GM21786 (cell line): ENCODE measurements around the gene LIN37.

Experiments
- ATAC-seq: cut with Tn5 transposase; IDR thresholded peaks from one replicate; pipeline ENCODE4 v1.9.1; 2021; ENCODE audit not compliant: unreplicated experiment

LIN37 gene

GRCh38 chr19:35751839-35752745, 3.7 kb downstream of the LIN37 start:
- ATAC-seq: no peak

DNA sequence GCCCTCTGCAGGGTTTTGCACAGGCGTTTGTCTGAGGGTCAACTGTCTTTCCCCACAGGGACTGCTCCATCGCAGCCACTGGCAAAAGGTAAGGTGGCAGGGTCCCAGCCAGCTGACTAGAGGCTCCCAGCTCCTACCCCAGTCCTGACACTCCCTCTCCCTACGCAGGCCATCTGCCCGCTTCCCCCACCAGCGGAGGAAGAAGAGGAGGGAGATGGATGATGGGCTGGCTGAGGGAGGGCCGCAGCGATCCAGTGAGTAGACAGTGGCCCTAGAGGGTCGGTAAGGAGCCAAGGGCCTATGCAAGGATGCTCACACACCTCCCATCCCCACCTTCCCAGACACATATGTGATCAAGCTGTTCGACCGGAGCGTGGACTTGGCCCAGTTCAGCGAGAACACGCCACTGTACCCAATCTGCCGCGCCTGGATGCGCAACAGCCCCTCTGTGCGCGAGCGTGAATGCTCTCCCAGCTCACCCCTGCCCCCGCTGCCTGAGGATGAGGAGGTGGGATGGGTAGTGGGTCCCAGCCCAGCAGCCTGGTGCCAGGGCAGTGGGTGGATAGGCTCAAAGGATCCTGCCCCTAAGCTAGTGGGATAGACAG, 4.5 kb downstream of the LIN37 start:
- no peak for ATAC-seq

DNA sequence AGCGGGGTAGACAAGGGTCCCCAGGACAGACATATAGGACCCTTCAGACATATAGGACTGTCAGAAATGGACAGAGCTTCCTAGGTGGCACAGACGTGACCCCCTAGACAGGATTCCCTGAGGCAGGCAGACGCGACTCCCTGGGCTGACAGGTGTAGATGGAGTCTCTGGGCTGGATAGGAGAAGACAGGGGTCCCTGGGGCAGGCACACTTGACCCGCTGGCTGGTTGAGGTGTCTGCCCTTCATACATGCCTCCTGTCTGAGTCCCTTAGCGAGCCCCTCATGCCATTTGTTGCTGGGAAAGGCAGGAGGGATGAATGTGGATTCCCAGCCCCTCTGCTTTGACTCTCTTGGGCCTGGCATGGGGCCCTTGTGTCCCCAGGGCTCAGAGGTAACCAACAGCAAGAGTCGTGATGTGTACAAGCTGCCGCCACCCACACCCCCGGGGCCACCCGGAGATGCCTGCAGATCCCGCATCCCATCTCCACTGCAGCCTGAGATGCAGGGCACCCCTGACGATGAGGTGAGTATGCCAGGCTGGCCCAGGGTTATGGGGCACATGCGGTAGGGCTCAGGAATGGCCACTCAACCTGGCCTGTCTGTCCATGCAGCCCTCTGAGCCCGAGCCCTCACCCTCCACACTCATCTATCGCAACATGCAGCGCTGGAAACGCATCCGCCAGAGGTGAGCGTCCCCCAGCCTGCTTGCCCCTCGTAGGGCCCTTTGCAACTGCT, 5.4 kb downstream of the LIN37 start:
- no peak for ATAC-seq

DNA sequence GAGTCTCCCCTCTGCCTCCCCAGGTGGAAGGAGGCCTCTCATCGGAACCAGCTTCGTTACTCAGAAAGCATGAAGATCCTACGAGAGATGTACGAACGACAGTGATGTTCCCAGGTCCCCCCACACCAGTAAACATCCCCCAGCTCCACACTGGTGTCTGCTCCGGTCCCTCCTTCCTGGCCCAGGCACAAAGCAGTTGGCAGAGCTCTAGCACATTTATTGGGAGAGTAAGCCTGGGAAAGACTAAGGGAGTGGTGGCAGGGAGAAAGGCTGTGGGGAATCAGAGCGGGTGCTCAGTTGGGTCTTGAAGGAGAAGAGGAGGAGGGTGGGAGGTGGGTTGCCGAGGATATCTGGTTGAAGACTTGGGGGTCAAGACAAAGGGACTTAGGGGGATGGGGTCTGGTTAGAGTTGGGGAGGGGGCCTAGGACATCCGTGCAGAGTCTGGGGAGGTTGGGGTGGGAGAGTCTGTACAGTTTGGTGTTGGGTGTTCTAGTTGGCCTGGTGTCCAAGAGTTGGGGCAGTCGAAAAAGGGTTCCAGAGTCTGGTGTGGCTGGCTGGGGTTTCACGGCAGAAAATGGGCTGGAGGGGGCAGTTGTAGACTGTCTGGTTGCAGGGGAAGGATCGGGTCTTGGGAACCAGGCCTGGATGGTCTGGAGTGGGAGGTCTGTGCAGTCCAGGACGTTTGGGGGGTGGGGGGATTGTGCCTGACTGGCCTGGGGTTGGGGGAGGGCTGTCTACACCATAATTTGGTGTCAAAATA, 6.2 kb downstream of the LIN37 start:
- ATAC-seq: no peak

DNA sequence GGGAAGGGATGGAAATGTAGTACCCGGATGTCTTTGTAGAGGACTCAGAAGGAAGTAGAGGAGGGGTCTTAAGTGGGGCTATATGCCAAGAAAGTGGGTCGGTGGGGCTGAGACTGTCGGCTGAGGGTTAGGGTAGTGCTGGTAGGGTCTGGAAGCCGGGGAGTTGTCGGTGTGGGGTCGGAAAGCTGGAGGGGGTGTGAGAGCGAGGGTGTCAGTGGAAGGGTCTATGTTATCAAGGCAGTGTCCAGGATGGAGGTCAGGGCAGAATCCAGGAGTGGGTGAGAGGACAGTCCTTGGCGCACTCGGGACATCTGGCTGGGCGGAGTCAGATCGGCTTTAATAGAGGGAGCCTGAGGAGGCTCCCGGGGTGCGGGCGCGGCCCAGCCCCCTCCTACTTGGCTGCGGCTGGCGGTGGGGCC, 6.8 kb downstream of the LIN37 start:
- ATAC-seq: no peak

DNA sequence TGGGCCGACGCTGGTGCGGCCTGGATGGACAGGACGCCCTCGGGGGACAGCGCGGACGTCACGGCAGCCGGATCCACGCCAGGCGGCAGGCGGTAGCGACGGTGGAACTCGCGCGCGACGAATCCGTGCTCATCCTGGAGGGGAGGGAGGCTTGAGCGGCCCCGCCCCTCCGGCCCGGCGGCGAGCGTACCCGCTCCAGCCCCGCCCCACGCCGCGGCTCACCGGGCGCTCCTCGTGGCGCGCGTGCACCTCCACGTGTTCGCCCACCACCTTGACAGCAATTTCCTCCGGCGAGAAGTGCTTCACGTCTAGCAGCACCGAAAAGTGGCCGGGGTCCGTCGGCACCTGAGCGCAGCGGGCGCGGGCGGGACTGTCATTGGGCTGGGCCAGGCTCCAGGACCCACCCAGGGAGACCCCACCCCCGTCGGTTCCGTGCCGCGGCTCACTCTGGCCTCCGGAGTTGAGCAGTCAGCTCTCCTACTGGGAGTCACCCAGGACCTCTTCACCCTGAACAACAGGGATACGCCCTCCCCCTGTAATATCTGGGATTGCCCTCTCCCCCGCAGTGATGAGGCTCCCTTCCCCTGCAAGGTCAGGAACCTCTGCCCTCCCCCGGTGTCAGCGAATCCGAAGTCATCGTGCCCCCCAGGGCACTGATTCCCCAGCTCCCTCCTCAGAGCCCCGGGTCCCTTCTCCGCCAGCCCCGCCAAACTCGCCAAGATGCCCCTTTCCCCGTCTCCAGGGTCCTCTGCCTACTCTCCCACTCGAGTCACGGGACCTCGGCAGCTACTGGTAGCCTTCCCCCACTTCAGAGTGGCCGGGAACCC, 7.4 kb downstream of the LIN37 start:
- ATAC-seq: no peak

DNA sequence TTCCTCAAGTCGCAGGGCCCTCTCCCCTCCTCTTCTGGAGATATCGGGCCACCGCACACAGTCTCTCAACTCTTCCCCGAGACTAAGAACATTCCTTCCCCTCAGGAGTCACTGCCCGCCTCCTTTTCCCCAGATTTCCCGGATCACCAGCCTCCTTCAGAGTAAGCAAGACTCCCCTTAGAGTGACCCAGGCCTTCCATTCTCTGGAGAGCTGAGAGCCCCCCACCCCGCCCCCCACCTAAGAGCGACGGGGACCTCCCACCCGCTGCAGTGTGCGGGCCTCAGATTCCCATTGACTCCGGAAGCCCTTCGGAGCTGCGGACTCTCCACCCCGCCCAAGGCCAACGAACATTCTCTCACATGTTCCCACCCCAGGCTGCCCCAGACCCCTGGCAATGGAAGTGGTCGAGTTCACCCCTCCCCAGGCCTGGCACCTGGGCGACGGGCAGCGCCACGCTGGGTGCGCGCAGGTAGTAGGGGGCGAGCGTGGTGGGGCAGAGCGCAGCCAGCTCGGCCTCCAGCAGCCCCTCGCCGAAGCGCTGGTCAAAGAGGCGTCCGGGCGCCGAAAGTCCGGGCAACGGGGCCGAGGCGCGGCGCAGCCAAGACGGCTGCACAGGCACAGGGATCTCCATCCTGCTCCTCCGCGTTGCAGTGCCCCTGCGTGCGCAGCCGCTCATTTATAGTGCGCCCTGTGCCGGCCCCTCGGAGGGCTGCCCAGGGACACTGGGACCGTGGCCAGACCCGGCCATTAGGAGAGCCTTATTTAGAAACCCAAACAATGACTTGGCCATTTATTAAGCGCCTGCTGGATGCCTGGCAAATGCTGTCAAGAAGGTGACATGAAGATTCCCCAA, 8.2 kb downstream of the LIN37 start, which contains the start of gene HSPB6:
HSPB6 (minus strand) TSS at position 653 of the 854 bp plus-strand sequence; CDS start at position 632, 21 bp downstream.
- ATAC-seq: no peak

GRCh38 chr19:35757231-35757748, 8.9 kb downstream of the LIN37 start:
- no peak for ATAC-seq

DNA sequence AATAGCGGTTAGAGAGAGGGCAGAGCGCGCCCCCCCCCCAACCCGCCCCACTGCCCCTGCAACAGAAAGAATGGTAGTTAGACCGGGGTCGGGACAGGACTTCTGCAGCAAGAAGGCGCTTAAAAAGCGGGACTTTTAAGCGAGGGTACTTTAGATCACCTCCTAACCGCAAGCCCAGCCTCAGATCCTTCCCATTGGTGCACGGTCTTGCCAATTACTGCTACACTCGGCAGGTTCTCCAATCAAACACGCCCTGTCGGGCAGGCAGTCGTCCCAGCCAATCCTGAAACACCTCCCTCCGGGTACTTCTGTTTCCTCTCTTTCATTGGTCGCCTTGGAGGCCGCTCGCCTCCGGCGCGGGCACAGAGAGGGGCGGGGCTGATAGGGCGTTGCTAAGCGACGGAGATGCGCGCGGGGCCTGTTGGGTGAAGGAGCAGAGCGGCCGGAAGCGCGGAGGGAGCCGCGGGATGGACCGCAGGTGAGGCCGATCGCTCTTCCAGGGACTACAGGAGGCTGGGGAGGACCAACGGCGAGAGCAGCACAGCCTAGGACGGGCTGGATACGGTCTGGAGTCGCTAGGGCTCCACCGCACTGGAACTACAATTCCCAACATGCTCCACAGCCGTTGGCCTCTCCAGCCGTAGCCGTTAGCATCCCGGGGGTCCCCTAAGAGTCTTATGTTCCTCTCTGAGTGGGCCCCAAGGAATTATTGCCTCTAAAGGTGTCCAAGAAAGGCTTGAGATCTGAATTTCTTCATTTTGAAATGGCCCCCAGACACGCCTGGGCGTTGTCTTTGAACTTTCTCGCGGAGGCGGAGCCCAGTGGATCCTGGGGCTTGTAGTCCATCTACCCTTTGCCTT, 9.6 kb downstream of the LIN37 start, which contains the start of gene PROSER3:
PROSER3 (plus strand) TSS at position 428 of the 860 bp plus-strand sequence; CDS start at position 468, 40 bp downstream.
- peak; percentile 94 for ATAC-seq

DNA sequence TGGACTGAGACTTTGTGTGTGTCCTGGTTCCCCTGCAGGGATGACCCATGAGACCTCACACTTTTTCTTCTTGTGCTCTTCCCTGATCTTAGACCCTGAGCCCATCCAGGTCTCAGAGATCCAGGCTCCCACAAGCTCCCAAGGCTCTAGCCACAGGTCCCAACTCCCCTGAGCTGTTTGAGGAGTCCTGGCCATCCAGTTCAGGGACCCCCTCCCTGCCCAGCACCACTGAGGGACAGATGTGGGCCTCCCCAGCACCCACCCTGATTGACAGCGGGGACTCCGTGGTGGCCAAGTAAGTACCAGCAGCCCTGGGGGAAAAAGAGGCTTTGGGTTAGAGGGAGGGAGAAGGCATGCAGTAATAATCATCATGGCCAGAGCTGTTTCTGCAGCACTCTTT, 11.3 kb downstream of the LIN37 start:
- ATAC-seq: no peak

DNA sequence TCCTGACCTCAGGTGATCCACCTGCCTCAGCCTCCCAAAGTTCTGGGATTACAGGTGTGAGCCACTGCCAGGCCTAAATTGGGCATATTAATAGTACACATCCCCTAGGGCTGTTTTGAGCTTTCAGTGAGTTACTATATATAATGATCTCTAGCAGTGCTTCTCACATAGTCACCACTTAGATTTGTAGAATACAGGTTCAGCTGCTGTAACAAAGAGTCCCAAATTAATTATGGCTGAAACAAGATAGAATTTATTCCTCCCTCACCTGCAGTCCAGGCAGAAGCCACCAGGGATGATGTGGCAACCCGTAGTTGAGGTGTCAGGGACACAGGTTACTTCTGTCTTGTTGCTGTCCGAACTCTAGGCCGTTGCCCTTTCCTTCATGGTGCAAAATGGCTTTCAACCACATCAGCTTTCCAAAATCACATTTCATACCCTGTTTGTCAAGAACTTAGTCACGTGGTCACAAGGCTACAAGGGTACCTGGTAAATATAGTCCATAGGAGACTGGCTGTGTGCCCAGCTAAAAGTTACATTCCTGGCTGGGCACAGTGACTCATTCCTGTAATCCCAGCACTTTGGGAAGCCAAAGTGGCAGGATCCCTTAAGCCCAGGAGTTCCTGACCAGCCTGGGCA, 12.5 kb downstream of the LIN37 start:
- ATAC-seq: no peak

GRCh38 chr19:35764432-35765315, 16.3 kb downstream of the LIN37 start:
- ATAC-seq: no peak

GRCh38 chr19:35766571-35767104, 18.3 kb downstream of the LIN37 start:
- no peak for ATAC-seq

DNA sequence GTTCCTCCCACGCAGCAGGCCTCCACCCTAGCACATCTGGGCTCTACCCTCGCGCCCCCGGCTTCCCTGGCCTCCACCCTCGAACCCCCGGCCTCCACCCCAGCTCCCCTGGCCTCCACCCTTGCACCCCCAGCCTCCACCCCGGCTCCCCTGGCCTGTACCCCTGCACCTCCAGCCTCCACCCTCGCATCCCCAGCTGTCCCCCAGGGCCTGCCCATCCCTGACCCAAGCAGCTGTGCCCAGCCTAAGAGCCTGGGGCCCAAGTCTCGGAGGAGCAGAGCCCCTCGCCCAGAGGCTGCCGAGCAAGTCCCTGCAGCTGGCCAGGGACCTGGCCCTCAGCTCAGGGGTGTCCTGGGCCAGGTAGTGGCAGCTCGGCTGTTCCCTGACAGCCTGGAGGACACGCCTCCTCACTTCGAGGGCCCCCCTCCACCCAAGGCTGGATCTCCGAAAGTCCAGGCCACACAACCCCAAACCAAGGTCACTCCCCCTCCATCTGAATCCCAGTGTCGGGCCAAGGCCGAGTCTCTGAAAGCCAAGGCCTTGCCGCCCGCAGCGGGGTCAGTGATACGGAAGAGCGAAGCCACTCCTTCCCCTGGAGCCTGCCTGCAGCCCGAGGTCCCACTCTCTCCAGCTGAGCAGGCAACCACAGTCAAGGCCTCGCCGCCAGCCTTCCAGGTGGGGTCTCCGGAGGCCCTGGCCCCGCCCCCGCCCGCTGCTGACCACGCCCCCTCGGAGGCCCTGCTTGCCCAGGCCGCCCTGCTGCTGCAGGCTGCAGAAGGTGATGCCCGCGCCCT, 19.1 kb downstream of the LIN37 start:
- no peak for ATAC-seq

DNA sequence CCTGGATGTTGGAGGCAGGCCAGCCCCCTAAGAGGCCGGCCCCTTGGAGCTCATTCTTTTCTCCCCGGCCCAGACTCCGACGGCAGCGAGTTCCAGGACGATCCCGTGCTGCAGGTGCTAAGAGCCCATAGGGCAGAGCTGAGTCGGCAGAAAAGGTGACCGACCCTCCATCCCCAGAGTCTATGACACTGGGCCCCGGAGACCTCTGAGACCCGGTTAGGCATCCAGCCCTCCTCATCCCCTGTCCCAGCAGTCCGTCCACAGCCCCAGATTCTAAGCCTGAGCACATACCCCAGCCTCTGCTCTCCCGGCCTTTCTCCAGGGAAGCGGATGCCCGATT, 19.7 kb downstream of the LIN37 start:
- no peak for ATAC-seq
